Activated T-cell treated with anti-CD3 and anti-CD28 coated beads for 1 hour (primary cell): ENCODE results near the gene ULK1.

Source experiments
- DNase-seq: peaks from one replicate; pipeline ENCODE4 v3.0.0-alpha.2; 2020; ENCODE audit warnings: low read depth

Gene ULK1

DNA sequence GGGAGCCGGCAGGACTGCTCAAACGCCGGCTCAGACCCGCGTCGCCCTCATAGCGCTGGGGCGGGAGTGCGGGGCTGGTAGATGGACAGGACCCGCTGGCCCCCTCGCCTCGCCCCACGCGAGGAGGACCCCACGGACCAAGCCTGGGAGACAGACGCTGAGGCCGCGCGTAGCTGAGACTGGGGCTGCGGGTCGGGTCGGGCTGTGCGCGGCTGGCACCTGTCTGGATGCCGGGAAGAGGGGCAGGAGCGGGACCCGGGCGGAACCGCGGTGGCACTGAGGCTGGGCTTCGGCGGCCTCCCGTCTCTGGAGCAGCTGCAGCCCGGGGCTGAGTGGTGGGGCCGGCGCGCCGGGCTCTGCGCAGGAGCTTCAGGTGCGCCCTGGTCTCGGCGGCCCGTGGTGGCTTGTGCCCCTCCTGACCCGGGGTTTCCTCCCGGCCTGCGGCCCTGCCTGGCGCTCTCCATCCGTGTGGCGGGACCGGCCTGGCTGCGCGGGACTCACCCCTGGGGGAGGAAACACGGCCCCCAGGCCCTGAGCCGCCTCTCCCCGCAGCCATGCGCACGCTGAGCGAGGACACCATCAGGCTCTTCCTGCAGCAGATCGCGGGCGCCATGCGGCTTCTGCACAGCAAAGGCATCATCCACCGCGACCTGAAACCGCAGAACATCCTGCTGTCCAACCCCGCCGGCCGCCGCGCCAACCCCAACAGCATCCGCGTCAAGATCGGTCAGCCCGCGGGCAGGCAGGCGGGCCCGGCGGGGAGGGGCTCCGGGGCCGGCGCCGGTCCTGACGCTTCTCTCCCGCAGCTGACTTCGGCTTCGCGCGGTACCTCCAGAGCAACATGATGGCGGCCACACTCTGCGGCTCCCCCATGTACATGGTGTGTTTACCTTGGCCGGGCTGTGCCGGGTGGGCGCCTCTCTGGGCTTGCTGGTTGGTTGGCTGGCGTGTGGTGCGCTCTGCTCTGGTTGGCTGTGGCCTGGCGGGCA is 14.0 kb downstream of the ULK1 start:
- no peak for DNase-seq

DNA sequence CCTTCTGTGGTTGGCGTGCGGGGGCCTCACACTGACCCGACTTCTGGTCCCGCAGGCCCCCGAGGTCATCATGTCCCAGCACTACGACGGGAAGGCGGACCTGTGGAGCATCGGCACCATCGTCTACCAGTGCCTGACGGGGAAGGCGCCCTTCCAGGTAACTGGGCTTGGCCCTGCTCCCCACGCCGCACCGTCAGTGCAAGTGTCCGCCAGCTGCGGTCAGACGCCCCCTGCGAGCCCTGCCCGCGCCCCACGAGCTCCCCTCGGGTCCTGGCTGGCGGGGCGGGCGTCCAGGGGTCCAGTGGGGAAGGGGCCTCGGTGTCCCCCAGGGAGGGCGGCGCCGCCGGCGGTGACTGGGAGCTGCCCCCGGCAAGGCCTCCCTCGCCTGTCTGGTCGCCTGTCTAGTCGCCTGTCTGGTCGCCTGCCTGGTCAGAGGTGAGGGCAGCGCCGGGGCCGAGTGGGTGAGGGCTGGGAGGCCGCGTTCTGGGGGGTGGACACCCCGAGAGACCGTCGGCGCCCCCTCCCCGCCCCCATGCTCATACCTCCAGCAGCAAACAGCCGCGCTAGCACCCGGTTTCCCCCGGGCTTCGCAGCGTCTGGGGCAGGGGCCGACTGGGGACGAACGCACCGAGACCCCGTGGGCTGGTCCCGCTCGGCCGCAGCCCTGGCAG is 14.8 kb downstream of the ULK1 start:
- DNase-seq: no peak

- DNase-seq: no peak
Observed at GRCh38 chr12:131909752-131910219, 15.4 kb downstream of the ULK1 start.

GRCh38 chr12:131910302-131911027 is 16.0 kb downstream of the ULK1 start:
- no peak for DNase-seq

GRCh38 chr12:131911028-131911650 is 16.7 kb downstream of the ULK1 start:
- no peak for DNase-seq

GRCh38 chr12:131911851-131912477 is 17.5 kb downstream of the ULK1 start:
- DNase-seq: no peak

GRCh38 chr12:131912518-131913274 is 18.3 kb downstream of the ULK1 start:
- no peak for DNase-seq

DNA sequence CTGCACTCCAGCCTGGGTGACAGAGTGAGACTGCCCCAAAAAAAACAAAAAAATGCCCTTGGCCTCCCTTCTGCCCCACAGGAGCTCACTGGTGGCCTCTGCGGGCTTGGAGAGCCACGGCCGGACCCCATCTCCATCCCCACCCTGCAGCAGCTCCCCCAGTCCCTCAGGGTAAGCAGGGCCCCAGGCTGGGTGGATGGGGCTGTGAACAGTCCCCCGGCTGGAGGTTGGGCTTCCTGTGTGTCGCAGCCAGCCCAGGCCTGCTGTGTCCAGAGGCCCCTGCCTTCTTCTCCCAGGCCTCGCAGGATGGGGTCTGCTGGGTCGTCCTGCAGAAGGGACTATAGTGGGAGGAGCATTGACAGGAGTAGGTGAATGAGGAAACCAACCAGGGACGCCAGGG is 19.2 kb downstream of the ULK1 start:
- DNase-seq: no peak

GRCh38 chr12:131914179-131914702 is 19.8 kb downstream of the ULK1 start:
- no peak for DNase-seq

- no peak for DNase-seq
Observed at GRCh38 chr12:131915000-131915689, 20.7 kb downstream of the ULK1 start.

DNA sequence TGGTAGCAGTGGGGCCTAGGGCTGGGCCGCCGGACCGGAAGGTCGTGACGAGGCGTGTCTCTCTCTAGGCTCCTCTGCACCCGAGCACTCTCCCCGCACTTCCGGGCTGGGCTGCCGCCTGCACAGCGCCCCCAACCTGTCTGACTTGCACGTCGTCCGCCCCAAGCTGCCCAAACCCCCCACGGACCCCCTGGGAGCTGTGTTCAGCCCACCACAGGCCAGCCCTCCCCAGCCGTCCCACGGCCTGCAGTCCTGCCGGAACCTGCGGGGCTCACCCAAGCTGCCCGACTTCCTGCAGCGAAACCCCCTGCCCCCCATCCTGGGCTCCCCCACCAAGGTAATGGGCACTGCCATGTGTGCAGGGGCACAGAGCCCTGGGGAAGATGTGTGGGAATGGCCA is 21.4 kb downstream of the ULK1 start:
- DNase-seq: no peak

- DNase-seq: no peak
Observed at GRCh38 chr12:131916306-131917138, 22.1 kb downstream of the ULK1 start.

DNA sequence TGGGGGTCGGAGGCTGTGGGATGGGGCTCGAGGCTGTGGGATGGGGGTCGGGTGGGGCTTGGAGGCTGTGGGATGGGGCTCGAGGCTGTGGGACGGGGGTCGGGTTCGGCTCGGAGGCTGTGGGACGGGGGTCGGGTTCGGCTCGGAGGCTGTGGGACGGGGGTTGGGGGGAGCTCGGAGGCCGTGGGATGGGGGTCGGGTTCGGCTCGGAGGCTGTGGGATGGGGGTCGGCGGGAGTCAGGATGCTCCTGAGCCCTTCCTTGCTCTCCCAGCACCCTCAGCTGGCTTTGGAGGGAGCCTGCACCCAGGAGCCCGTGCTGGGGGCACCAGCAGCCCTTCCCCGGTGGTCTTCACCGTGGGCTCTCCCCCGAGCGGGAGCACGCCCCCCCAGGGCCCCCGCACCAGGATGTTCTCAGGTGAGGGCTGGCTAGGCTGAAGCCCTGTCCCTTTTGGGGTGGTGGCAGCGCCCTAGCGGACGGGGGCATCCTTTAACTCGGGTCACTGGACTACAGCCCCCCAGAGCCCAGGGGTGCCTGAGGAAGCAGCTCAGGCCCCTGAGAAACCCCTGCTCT is 22.8 kb downstream of the ULK1 start:
- DNase-seq: no peak

- no peak for DNase-seq
Observed at GRCh38 chr12:131917711-131918306, 23.4 kb downstream of the ULK1 start.

GRCh38 chr12:131918311-131919050 is 24.1 kb downstream of the ULK1 start:
- DNase-seq: no peak

DNA sequence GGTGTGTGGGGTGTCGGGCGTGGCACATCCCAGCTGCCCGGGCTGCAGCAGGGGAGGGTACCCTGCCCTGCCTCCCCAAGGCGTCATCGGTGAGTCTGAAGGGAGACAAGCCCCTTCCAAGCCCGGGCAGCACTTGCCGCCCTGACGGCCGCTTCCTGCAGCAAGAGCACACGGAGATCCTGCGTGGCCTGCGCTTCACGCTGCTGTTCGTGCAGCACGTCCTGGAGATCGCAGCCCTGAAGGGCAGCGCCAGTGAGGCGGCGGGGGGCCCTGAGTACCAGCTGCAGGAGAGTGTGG is 24.6 kb downstream of the ULK1 start:
- DNase-seq: no peak

GRCh38 chr12:131919366-131920156 is 25.1 kb downstream of the ULK1 start:
- DNase-seq: no peak
